ENCODE measurements around the gene SMIM35.

SMIM35 gene

GRCh38 chr11:118088531-118088930, 1.8 kb upstream of the SMIM35 start:
- Histone ChIP-seq H3K9ac (no peak overlapping the region), H3K27me3 (ENCODE audit: insufficient read depth, low read depth) (no peaks in the 10 kb centered on the region), H3K4me1 (ENCODE audit: low read depth, poor library complexity, severe bottlenecking) (peaks cover 27% of the 10 kb centered on the region), H3K36me3 (ENCODE audit: insufficient read depth) (no peaks in the 10 kb centered on the region), H3K79me2 (ENCODE audit: insufficient read depth, low read depth) (no peaks in the 10 kb centered on the region), H4K20me1 (ENCODE audit: insufficient read depth) (no peaks in the 10 kb centered on the region), H3K27ac (no peak overlapping the region), H2AFZ (ENCODE audit: low read depth) (no peak overlapping the region), H3K4me2 (no peak overlapping the region), H3K4me3 (IDR thresholded peaks at IDR 0.05; ENCODE audit: insufficient read depth, low read depth, low read length) (no peak overlapping the region)
- TF ChIP-seq, protein P1, sequence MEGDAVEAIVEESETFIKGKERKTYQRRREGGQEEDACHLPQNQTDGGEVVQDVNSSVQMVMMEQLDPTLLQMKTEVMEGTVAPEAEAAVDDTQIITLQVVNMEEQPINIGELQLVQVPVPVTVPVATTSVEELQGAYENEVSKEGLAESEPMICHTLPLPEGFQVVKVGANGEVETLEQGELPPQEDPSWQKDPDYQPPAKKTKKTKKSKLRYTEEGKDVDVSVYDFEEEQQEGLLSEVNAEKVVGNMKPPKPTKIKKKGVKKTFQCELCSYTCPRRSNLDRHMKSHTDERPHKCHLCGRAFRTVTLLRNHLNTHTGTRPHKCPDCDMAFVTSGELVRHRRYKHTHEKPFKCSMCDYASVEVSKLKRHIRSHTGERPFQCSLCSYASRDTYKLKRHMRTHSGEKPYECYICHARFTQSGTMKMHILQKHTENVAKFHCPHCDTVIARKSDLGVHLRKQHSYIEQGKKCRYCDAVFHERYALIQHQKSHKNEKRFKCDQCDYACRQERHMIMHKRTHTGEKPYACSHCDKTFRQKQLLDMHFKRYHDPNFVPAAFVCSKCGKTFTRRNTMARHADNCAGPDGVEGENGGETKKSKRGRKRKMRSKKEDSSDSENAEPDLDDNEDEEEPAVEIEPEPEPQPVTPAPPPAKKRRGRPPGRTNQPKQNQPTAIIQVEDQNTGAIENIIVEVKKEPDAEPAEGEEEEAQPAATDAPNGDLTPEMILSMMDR (conservative IDR thresholded peaks at IDR 0.05; ENCODE audit: low read depth, low read length), result no peak

DNA sequence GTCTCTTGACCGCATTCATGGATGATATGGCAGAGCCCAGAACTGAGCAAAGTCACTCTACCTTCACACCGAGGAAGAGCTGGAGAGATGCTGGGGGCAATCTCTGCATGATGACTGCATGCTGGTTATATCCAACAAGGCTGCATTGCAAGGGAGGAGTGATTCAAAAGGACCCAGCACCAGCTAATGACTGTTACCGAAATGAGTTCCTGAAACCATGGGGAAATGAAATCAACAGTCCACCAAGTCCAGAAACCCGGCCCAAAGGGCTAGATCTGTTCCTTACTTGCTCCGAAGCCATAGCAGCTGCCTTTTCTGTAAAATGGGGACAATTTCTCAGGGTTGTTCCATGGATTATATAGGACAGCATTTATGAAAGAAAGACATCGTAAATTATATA, 1.2 kb upstream of the SMIM35 start:
- TF ChIP-seq, protein P1 (conservative IDR thresholded peaks at IDR 0.05; ENCODE audit: low read depth, low read length), result no peak

DNA sequence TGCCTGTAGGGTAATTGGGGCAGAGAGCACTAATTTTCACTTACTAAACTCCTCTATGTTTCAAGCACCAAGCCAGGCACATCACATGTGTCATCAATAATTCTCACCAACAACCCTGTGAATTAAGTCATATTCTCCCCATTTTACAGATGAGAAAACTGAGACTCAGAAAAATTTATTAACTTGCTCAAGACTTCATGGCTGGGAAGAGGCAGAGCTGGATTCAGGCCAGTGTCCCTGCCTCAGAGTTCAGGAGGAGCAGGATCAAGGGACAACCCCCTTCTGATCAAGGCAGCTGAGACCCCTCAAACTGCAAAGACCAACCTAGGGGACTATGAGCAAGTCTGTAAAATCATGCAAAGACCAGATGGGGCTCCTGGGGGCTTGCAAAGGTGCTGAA, 2.1 kb downstream of the SMIM35 start:
- H3K27ac ChIP-seq, result no peak overlapping the region
- H3K4me3 ChIP-seq (IDR thresholded peaks at IDR 0.05; ENCODE audit: insufficient read depth, low read depth, low read length), result no peak overlapping the region
- H3K9ac ChIP-seq, result no peak overlapping the region
- no peaks in the 10 kb centered on the region for H3K27me3 ChIP-seq (ENCODE audit: insufficient read depth, low read depth)
- H3K79me2 ChIP-seq (ENCODE audit: insufficient read depth, low read depth), result no peaks in the 10 kb centered on the region
- peaks cover 27% of the 10 kb centered on the region for H3K4me1 ChIP-seq (ENCODE audit: low read depth, poor library complexity, severe bottlenecking)
- H3K36me3 ChIP-seq (ENCODE audit: insufficient read depth), result no peaks in the 10 kb centered on the region
- no peaks in the 10 kb centered on the region for H4K20me1 ChIP-seq (ENCODE audit: insufficient read depth)
- TF ChIP-seq, protein P1 (conservative IDR thresholded peaks at IDR 0.05; ENCODE audit: low read depth, low read length), result no peak
- no peak overlapping the region for H3K4me2 ChIP-seq
- H2AFZ ChIP-seq (ENCODE audit: low read depth), result no peak overlapping the region

More for the DNA sequence above, 1.2 kb upstream of the SMIM35 start:
- H3K4me2 ChIP-seq, result no peak overlapping the region
- no peak overlapping the region for H2AFZ ChIP-seq (ENCODE audit: low read depth)
- H3K4me3 ChIP-seq (IDR thresholded peaks at IDR 0.05; ENCODE audit: insufficient read depth, low read depth, low read length), result no peak overlapping the region
- no peaks in the 10 kb centered on the region for H4K20me1 ChIP-seq (ENCODE audit: insufficient read depth)
- H3K9ac ChIP-seq, result no peak overlapping the region
- H3K4me1 ChIP-seq (ENCODE audit: low read depth, poor library complexity, severe bottlenecking), result peaks cover 27% of the 10 kb centered on the region
- no peaks in the 10 kb centered on the region for H3K79me2 ChIP-seq (ENCODE audit: insufficient read depth, low read depth)
- H3K27me3 ChIP-seq (ENCODE audit: insufficient read depth, low read depth), result no peaks in the 10 kb centered on the region
- no peaks in the 10 kb centered on the region for H3K36me3 ChIP-seq (ENCODE audit: insufficient read depth)
- H3K27ac ChIP-seq, result peak overlapping the region; percentile 76; the same call in 1 of the 2 replicates

DNA sequence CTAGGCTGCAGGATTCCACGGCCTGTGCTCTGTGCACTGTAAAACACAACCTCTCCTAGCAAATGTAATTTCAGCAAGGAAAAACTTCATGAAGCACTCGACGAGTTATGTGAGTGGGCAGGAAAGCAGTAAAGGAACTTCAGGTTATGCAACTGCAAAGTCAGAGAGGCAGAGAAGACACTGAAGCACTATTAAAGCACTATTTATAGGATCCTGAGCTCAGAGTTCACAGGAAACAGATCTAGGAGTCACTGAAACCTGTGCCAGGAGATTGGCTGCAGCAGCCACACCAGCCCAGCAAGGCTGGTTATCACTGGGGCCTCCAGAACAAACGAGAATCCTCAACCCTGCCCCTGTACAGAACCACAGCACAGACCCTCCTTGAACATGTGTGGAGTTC, 2.5 kb downstream of the SMIM35 start:
- TF ChIP-seq, protein P1 (conservative IDR thresholded peaks at IDR 0.05; ENCODE audit: low read depth, low read length), result no peak
- Histone ChIP-seq H3K4me2 (peak overlapping the region; percentile 36; the same call in 1 of the 2 replicates), H3K36me3 (ENCODE audit: insufficient read depth) (no peaks in the 10 kb centered on the region), H3K4me1 (ENCODE audit: low read depth, poor library complexity, severe bottlenecking) (peaks cover 27% of the 10 kb centered on the region), H4K20me1 (ENCODE audit: insufficient read depth) (no peaks in the 10 kb centered on the region), H3K27ac (peak overlapping the region; percentile 30; the same call in 1 of the 2 replicates), H3K4me3 (IDR thresholded peaks at IDR 0.05; ENCODE audit: insufficient read depth, low read depth, low read length) (no peak overlapping the region), H2AFZ (ENCODE audit: low read depth) (no peak overlapping the region), H3K9ac (no peak overlapping the region), H3K79me2 (ENCODE audit: insufficient read depth, low read depth) (no peaks in the 10 kb centered on the region), H3K27me3 (ENCODE audit: insufficient read depth, low read depth) (no peaks in the 10 kb centered on the region)

All from KMS-11 (cell line).